Left lung (tissue), 10 donors: ENCODE measurements around the gene CCDC78. TPM values are rescaled to one million over a fixed set of nuclear protein-coding genes. Genes with fewer than 3 reads are reported as not detected.

Source experiments
- ATAC-seq: fragments of 200-7000 bp; cut with Tn5 transposase; one replicate; pipeline ENCODE4 v1.9.1; 2020; ENCODE audit warnings: moderate library complexity
- DNase-seq, 4 donors: peaks; one replicate each; pipeline ENCODE4 v3.0.0-alpha.2; 2013 to 2020
- H3K27ac ChIP-seq, 2 donors: fragments of 200-600 bp; sonication (generic) in 1 of 2; one replicate each; pipeline versions ENCODE4 v1.5.0 to v1.8.0; 2020 to 2021
- H3K27me3 ChIP-seq, 2 donors: fragments of 200-600 bp; sonication (generic) in 1 of 2; one replicate each; pipeline versions ENCODE4 v1.5.0 to v1.8.0; 2020 to 2021
- H3K36me3 ChIP-seq, 2 donors: fragments of 200-600 bp; sonication (generic) in 1 of 2; one replicate each; pipeline versions ENCODE4 v1.5.0 to v1.8.0; 2020 to 2021
- H3K4me1 ChIP-seq, 2 donors: fragments of 200-600 bp; one replicate each; pipeline ENCODE4 v1.8.0; 2021
- H3K4me3 ChIP-seq, 2 donors: fragments of 200-600 bp; sonication (generic) in 1 of 2; one replicate each; pipeline versions ENCODE4 v1.5.0 to v1.8.0; 2020 to 2021; ENCODE audit warnings: mild to moderate bottlenecking in 1 of 2
- H3K9me3 ChIP-seq, 2 donors: fragments of 200-600 bp; sonication (generic) in 1 of 2; one replicate each; pipeline versions ENCODE4 v1.5.0 to v1.8.0; 2020 to 2021
- CTCF ChIP-seq, 2 donors: fragments of 200-600 bp; sonication (generic) in 1 of 2; IDR thresholded peaks; one replicate each; pipeline versions ENCODE4 v1.5.0 to v1.8.0; 2021; ENCODE audit warnings: antibody characterized with exemption in 2 of 2
- intact Hi-C, 2 donors: fragments of 100-400 bp; cut with DNase I; formaldehyde crosslinking; loops; one replicate each; pipeline versions ENCODE4 v1.11.2 to v1.14.2; 2022
- polyA plus RNA-seq, 6 donors: library from polyadenylated mRNA; unstranded; fragments of 120-200 nt; gene quantifications; one replicate each; pipeline ENCODE4 v1.2.1, GENCODE V29; 2013; ENCODE audit not compliant: insufficient read length in 6 of 6
- total RNA-seq, 2 donors: library from RNA; stranded (reverse); fragmentation: NEBNext Ultra II Directional; extraction: Animal tissue kit (Norgen Biotek cat#: 25700); gene quantifications; one replicate each; pipeline ENCODE4 v1.2.1, GENCODE V29; 2021
- donor health status: DM: no; HTN: yes; CAD: no.
- donor health status: DM: no; HTN: no; CAD: no.

CCDC78 gene
- total and polyA plus RNA-seq, 8 donors = 0.96 to 13.7 (median 8.6) TPM

GRCh38 chr16:676913-677312 is 49.3 kb downstream of the CCDC78 start:
- Histone ChIP-seq H3K4me1 (peaks cover 23 to 47% of the 10 kb centered on the region in 2 donors), H3K4me3 (no peak overlapping the region), H3K9me3 (no peaks in the 10 kb centered on the region), H3K27me3 (peaks cover 0 to 33% of the 10 kb centered on the region in 2 donors), H3K27ac (no peak overlapping the region), H3K36me3 (peaks cover 0 to 36% of the 10 kb centered on the region in 2 donors)
- ATAC-seq (peak; percentile 28), DNase-seq (peak in 2 of 4 donors; percentile 57 to 78)
- TF ChIP-seq CTCF (IDR thresholded peaks at IDR 0.05) = no peak
- intact Hi-C loops = no loop called here

GRCh38 chr16:676565-676902 is 49.7 kb downstream of the CCDC78 start:
- Histone ChIP-seq H3K27me3 (peaks cover 0 to 33% of the 10 kb centered on the region in 2 donors), H3K27ac (no peak overlapping the region), H3K36me3 (peaks cover 0 to 36% of the 10 kb centered on the region in 2 donors), H3K9me3 (no peaks in the 10 kb centered on the region), H3K4me1 (peaks cover 19 to 43% of the 10 kb centered on the region in 2 donors), H3K4me3 (no peak overlapping the region)
- DNase-seq = no peak
- intact Hi-C loops = no loop called here
- no peak for TF ChIP-seq CTCF (IDR thresholded peaks at IDR 0.05)
- ATAC-seq = no peak

GRCh38 chr16:675884-676564 is 50.2 kb downstream of the CCDC78 start:
- TF ChIP-seq CTCF (IDR thresholded peaks at IDR 0.05) = no peak
- no peak for DNase-seq
- intact Hi-C loops = no loop called here
- Histone ChIP-seq H3K4me1 (peaks cover 14 to 38% of the 10 kb centered on the region in 2 donors), H3K4me3 (no peak overlapping the region), H3K9me3 (no peaks in the 10 kb centered on the region), H3K27ac (no peak overlapping the region), H3K36me3 (peaks cover 0 to 38% of the 10 kb centered on the region in 2 donors), H3K27me3 (peaks cover 0 to 33% of the 10 kb centered on the region in 2 donors)
- ATAC-seq = no peak

- peaks cover 0 to 45% of the 10 kb centered on the region in 2 donors for H3K36me3 ChIP-seq
- intact Hi-C loops = no loop called here
- H3K9me3 ChIP-seq = no peaks in the 10 kb centered on the region
- ATAC-seq (no peak), DNase-seq (no peak)
- TF ChIP-seq CTCF (IDR thresholded peaks at IDR 0.05) = no peak
- peaks cover 0 to 33% of the 10 kb centered on the region in 2 donors for H3K27me3 ChIP-seq
- no peak within 1 kb of the TSS for H3K27ac ChIP-seq
- H3K4me3 ChIP-seq = no peak within 1 kb of the TSS
- H3K4me1 ChIP-seq = peaks cover 11 to 34% of the 10 kb centered on the region in 2 donors
Measured at GRCh38 chr16:674968-675883, 51.0 kb downstream of the CCDC78 start, which contains the start of gene RHBDL1. Gene RHBDL1 (plus strand): TSS chr16:675671. CDS start chr16:675791, 120 bp downstream.
